Ovary (tissue), 3 donors: ENCODE measurements around the gene KRTAP10-6.

Source experiments
- EP300 ChIP-seq: sonication (generic); formaldehyde crosslinking; IDR thresholded peaks from one replicate; pipeline ENCODE4 v1.6.1; 2017; ENCODE audit warnings: antibody characterized with exemption
- POLR2A ChIP-seq: fragments of 450-650 bp; IDR thresholded peaks from one replicate; pipeline ENCODE4 v1.6.1; 2017; ENCODE audit warnings: antibody characterized with exemption, mild to moderate bottlenecking, moderate library complexity
- TF ChIP-seq, protein P1 (sequence below), 3 donors: fragments of 450-650 bp in 2 of 3; fragments of 200-600 bp in 1 of 3; IDR thresholded peaks; one replicate each; pipeline versions ENCODE4 v1.5.1 to v1.8.0; 2016 to 2022; ENCODE audit warnings: antibody characterized with exemption in 3 of 3, mild to moderate bottlenecking in 1 of 3
- donor health status: DM: no; HTN: no; CAD: no.

GRCh38 chr21:44568261-44568660 lies 24.0 kb downstream of the KRTAP10-6 start:
- TF ChIP-seq POLR2A, result no peak
- TF ChIP-seq, protein P1, sequence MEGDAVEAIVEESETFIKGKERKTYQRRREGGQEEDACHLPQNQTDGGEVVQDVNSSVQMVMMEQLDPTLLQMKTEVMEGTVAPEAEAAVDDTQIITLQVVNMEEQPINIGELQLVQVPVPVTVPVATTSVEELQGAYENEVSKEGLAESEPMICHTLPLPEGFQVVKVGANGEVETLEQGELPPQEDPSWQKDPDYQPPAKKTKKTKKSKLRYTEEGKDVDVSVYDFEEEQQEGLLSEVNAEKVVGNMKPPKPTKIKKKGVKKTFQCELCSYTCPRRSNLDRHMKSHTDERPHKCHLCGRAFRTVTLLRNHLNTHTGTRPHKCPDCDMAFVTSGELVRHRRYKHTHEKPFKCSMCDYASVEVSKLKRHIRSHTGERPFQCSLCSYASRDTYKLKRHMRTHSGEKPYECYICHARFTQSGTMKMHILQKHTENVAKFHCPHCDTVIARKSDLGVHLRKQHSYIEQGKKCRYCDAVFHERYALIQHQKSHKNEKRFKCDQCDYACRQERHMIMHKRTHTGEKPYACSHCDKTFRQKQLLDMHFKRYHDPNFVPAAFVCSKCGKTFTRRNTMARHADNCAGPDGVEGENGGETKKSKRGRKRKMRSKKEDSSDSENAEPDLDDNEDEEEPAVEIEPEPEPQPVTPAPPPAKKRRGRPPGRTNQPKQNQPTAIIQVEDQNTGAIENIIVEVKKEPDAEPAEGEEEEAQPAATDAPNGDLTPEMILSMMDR (IDR thresholded peaks at IDR 0.05), result no peak
- TF ChIP-seq EP300, result no peak
